Measurements from ENCODE around the gene SCT. TPM values are rescaled to one million over a fixed set of nuclear protein-coding genes. Genes with fewer than 3 reads are reported as not detected.

SCT gene
- total RNA-seq, 1 donor from 2014 or later, result 1.7 TPM

GRCh38 chr11:614623-615503, 12.1 kb downstream of the SCT start:
- Mint-ChIP-seq H3K36me3 (peaks cover 8% of the 10 kb centered on the region), H3K27ac (peak overlapping the region; percentile 95), H3K4me3 (peak overlapping the region; percentile 77), H3K9me3 (no peaks in the 10 kb centered on the region), H3K27me3 (ENCODE audit: low read depth) (no peaks in the 10 kb centered on the region), H3K4me1 (peaks cover 12% of the 10 kb centered on the region)
- no peak for DNase-seq (ENCODE audit: low spot score in 2 of 2, unreplicated experiment in 2 of 2)
- TF ChIP-seq CTCF (IDR thresholded peaks at IDR 0.05; ENCODE audit: unreplicated experiment), result no peak

GRCh38 chr11:614021-614622, 12.9 kb downstream of the SCT start:
- no peak for TF ChIP-seq CTCF (IDR thresholded peaks at IDR 0.05; ENCODE audit: unreplicated experiment)
- peaks cover 8% of the 10 kb centered on the region for H3K36me3 Mint-ChIP-seq
- no peak for DNase-seq (ENCODE audit: low spot score in 2 of 2, unreplicated experiment in 2 of 2)
- peak overlapping the region; percentile 82 for H3K27ac Mint-ChIP-seq
- H3K4me3 Mint-ChIP-seq, result peak overlapping the region; percentile 57
- H3K9me3 Mint-ChIP-seq, result no peaks in the 10 kb centered on the region
- H3K4me1 Mint-ChIP-seq, result peaks cover 12% of the 10 kb centered on the region
- H3K27me3 Mint-ChIP-seq (ENCODE audit: low read depth), result no peaks in the 10 kb centered on the region

- peaks cover 9% of the 10 kb centered on the region for H3K36me3 Mint-ChIP-seq
- H3K4me1 Mint-ChIP-seq, result peaks cover 12% of the 10 kb centered on the region
- no peaks in the 10 kb centered on the region for H3K9me3 Mint-ChIP-seq
- DNase-seq (ENCODE audit: low spot score in 2 of 2, unreplicated experiment in 2 of 2), result no peak
- no peak overlapping the region for H3K4me3 Mint-ChIP-seq
- no peaks in the 10 kb centered on the region for H3K27me3 Mint-ChIP-seq (ENCODE audit: low read depth)
- no peak overlapping the region for H3K27ac Mint-ChIP-seq
- TF ChIP-seq CTCF (IDR thresholded peaks at IDR 0.05; ENCODE audit: unreplicated experiment), result no peak
Observed at GRCh38 chr11:613369-613968, 13.5 kb downstream of the SCT start.

GRCh38 chr11:612961-613300, 14.1 kb downstream of the SCT start:
- TF ChIP-seq CTCF (IDR thresholded peaks at IDR 0.05; ENCODE audit: unreplicated experiment), result no peak
- no peak for DNase-seq (ENCODE audit: low spot score in 2 of 2, unreplicated experiment in 2 of 2)
- Mint-ChIP-seq H3K27me3 (ENCODE audit: low read depth) (no peaks in the 10 kb centered on the region), H3K4me3 (no peak overlapping the region), H3K27ac (no peak overlapping the region), H3K9me3 (no peaks in the 10 kb centered on the region), H3K36me3 (peaks cover 12% of the 10 kb centered on the region), H3K4me1 (peaks cover 12% of the 10 kb centered on the region)

GRCh38 chr11:612201-612960, 14.6 kb downstream of the SCT start:
- Mint-ChIP-seq H3K36me3 (peaks cover 12% of the 10 kb centered on the region), H3K4me3 (no peak overlapping the region), H3K9me3 (no peaks in the 10 kb centered on the region), H3K27me3 (ENCODE audit: low read depth) (no peaks in the 10 kb centered on the region), H3K4me1 (peaks cover 12% of the 10 kb centered on the region), H3K27ac (peak overlapping the region; percentile 77)
- TF ChIP-seq CTCF (IDR thresholded peaks at IDR 0.05; ENCODE audit: unreplicated experiment), result peak; percentile 18
- no peak for DNase-seq (ENCODE audit: low spot score in 2 of 2, unreplicated experiment in 2 of 2)
